Left lobe of liver (tissue), 2 donors: ENCODE results near the gene CALU. TPM values are rescaled to one million over a fixed set of nuclear protein-coding genes. Genes with fewer than 3 reads are reported as not detected.

ENCODE experiments used
- ATAC-seq: fragments of 200-7000 bp; cut with Tn5 transposase; one replicate; pipeline ENCODE4 v1.9.1; 2020; ENCODE audit warnings: mild to moderate bottlenecking, moderate library complexity
- DNase-seq: peaks from one replicate; pipeline ENCODE4 v3.0.0-alpha.2; 2020; ENCODE audit warnings: low spot score
- total RNA-seq: library from RNA; stranded (reverse); gene quantifications from one replicate; pipeline ENCODE4 v1.2.1, GENCODE V29; 2021
- donor health status: DM: no; HTN: no; CAD: no; lungs with moderate emphysema.
- donor health status: DM: no; HTN: yes; CAD: no.

The CALU gene
- total RNA-seq, 1 donor from 2014 or later: 27.5 TPM

GRCh38 chr7:128807191-128807590 is 68.0 kb downstream of the CALU start:
- ATAC-seq (no peak), DNase-seq (no peak)

- DNase-seq (no peak), ATAC-seq (no peak)
Observed at GRCh38 chr7:128809363-128809762, 70.2 kb downstream of the CALU start.

- ATAC-seq (no peak), DNase-seq (no peak)
Observed at GRCh38 chr7:128810473-128810872, 71.3 kb downstream of the CALU start.

GRCh38 chr7:128810997-128811396 is 71.8 kb downstream of the CALU start:
- DNase-seq (no peak), ATAC-seq (no peak)

- no peak for DNase-seq
- ATAC-seq: no peak
Observed at GRCh38 chr7:128811631-128812430, 72.7 kb downstream of the CALU start.

- DNase-seq (no peak), ATAC-seq (peak; percentile 71)
Observed at GRCh38 chr7:128812514-128813168, 73.5 kb downstream of the CALU start.

- DNase-seq (no peak), ATAC-seq (no peak)
Observed at GRCh38 chr7:128814499-128814898, 75.3 kb downstream of the CALU start.

- DNase-seq: no peak
- ATAC-seq: no peak
Observed at GRCh38 chr7:128815289-128815942, 76.3 kb downstream of the CALU start.

- DNase-seq (no peak), ATAC-seq (no peak)
Observed at GRCh38 chr7:128818694-128819093, 79.5 kb downstream of the CALU start.

Other genes starting within 250 kb of the CALU start
- 0.38 TPM for gene GARIN1A, start 67.1 kb upstream of the CALU start, total RNA-seq
- not detected for gene OPN1SW, start 36.4 kb downstream of the CALU start, total RNA-seq
- gene CCDC136, start 52.6 kb downstream of the CALU start, total RNA-seq: 0.40 TPM
- 0.55 TPM for gene FLNC, start 91.0 kb downstream of the CALU start, total RNA-seq
- gene ATP6V1F, start 123.5 kb downstream of the CALU start, total RNA-seq: 28.2 TPM
- 0.15 TPM for gene KCP, start 171.3 kb downstream of the CALU start, total RNA-seq
- 5.0 TPM for gene IRF5, start 198.6 kb downstream of the CALU start, total RNA-seq